Endometrial microvascular endothelial cells (primary cell): ENCODE data around the gene CEMP1. TPM values are rescaled to one million over a fixed set of nuclear protein-coding genes. Genes with fewer than 3 reads are reported as not detected.

ENCODE experiments used
- in situ Hi-C: cut with HindIII; loops from 2 replicates; pipeline ENCODE4 v1.10.0; 2017; ENCODE audit warnings: low sequenced_read_pairs, low pct_unique_long_range_greater_than_20kb; ENCODE audit errors: inconsistent ontology term
- total RNA-seq: library from RNA; depleted of rRNA; stranded (reverse); fragments of >200 nt; gene quantifications from one replicate; pipeline ENCODE4 v1.2.3, GENCODE V29; 2015; ENCODE audit errors: inconsistent ontology term

Gene CEMP1
- total RNA-seq, 1 donor from 2014 or later, result not detected

DNA sequence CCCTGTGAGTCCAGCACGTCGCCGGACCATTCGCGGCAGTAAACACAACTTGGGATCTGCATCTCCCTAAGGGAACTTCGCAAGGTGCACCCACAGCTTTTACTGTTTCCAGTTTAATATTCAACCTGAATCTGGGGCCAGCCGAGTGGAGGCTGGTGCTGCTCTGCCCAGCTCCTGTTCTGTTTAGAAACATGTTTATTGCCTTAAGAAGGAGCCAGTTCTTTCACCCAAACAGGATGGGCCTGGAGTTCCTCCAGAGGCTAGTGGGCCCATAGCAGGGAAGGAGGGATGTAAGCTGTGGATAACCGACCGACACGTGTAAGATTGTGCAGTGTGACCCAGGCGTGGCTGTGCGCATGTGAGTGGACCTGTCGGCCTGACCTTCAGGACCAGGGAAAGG lies 38.9 kb downstream of the CEMP1 start:
- in situ Hi-C loops, result no loop called here

DNA sequence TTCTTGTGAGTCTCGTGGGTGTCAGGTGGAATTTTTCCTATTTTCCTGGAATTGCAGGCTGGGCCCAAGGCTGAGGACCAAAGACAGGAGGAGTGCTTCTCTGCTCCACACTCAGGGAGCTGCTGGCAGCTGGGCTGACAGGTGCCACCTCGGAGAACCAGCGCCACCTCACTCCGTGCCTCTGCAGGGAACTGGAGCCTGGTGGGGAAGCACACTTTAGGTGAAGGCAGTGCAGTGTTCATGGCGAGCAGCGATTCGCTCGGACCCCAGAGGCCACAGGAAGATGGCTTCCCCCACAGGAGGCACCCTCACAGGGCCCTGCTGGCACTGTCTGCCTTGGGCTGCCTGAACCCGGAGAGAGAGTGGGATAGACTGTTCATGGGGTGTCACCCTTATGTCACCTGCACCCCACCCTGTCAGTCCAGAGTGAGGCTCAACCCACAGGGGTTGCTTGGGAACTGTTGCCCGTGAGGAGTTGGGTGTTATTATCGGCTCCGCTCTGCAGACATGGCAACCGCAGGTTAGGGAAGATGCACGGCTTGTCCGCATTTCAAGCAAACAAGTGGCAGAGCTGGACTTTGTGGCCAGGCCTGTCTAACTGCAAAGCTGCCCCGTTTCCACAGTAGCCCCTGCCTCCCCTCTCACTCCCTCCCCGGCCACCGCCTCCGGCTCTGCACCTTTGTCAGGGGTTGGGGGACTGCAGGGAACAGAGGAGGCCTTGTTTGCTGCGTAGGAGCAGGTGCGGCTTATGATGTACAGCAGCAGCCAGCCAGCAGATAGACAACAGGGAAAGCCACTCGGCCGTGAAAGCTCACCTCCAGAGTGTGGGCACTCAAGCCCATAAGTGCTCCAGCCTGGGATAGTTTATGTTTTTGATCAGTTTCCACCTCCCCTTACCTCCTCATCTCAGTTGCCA lies 40.8 kb downstream of the CEMP1 start:
- in situ Hi-C loops, result no loop called here

GRCh38 chr16:2489581-2489980 lies 41.6 kb downstream of the CEMP1 start:
- in situ Hi-C loops, result no loop called here

DNA sequence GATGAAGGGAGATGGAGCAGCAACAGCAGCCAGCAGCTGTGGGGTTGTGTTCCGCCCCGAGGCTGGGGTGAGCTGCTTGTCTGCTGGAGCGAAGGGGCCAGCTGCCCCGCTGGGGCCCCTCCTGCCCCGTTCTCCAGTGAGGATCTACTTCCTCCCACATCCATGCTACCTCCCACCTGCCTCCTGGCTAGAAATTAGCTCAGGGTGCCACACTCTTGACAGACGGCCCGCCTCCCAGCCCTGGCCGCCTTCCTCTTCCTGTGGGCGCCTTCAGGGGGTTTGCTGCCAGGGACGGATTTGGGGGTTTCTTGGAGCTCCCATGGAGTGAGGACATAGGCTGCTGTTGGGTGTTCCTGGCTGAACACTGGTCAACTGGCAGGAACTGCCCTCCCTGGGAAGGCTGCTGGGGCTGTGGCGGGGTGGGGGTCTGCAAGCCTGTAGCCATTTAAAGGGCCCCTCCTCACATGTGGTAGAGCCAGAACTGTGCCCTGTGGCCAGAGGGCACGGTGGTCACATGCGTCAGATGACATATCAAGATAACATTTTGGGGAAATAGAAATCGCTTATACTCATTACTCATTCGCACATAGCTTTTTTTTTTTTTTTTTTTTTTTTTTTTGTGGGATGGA lies 43.2 kb downstream of the CEMP1 start:
- in situ Hi-C loops, result no loop called here

- in situ Hi-C loops, result no loop called here
Measured at GRCh38 chr16:2487517-2487842, 43.7 kb downstream of the CEMP1 start.

DNA sequence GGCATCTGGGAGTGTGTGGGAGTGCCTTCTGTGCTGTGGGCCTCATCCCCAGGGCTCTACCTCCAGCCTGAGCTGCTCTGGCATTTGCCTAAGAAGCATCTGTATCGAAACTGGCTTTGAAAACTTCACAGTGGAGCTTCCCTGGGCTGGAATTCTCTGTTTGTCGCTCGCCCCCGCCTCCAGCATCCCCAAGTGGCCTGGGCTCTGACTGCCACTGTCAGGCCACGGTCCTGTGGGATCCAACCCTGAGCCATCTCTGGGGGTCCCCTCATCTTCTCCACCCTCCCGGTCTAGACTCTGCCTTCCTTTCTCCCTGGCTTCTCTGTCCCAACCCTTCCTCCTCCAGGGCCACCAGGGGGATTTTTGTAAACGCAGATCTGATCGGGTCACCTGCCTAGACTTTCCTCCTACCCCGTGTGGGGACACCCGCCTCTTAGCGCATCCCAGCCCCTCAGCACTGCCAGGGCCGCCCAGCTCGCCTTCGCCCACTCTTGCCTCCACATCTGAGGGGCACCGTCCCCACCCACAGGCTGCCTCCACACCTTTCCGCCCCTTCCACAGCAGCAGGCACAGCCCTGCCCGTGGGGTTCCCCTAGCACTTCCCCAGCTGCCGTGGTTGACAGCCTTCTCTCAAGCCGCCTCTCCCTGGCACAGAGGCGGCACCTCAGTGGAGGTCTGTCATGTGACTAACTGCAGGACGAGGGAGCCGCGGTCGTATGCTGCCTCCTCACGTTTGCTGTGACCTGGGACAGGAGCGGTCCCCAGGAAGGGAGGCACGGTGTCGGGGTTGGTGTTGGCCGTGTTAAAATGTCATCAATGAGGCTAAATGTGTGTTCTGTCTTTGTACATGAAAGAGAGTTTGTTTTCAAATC lies 44.3 kb downstream of the CEMP1 start:
- in situ Hi-C loops, result no loop called here

- in situ Hi-C loops, result no loop called here
Measured at GRCh38 chr16:2485811-2486507, 45.2 kb downstream of the CEMP1 start.

- in situ Hi-C loops, result no loop called here
Measured at GRCh38 chr16:2484898-2485508, 46.2 kb downstream of the CEMP1 start.

DNA sequence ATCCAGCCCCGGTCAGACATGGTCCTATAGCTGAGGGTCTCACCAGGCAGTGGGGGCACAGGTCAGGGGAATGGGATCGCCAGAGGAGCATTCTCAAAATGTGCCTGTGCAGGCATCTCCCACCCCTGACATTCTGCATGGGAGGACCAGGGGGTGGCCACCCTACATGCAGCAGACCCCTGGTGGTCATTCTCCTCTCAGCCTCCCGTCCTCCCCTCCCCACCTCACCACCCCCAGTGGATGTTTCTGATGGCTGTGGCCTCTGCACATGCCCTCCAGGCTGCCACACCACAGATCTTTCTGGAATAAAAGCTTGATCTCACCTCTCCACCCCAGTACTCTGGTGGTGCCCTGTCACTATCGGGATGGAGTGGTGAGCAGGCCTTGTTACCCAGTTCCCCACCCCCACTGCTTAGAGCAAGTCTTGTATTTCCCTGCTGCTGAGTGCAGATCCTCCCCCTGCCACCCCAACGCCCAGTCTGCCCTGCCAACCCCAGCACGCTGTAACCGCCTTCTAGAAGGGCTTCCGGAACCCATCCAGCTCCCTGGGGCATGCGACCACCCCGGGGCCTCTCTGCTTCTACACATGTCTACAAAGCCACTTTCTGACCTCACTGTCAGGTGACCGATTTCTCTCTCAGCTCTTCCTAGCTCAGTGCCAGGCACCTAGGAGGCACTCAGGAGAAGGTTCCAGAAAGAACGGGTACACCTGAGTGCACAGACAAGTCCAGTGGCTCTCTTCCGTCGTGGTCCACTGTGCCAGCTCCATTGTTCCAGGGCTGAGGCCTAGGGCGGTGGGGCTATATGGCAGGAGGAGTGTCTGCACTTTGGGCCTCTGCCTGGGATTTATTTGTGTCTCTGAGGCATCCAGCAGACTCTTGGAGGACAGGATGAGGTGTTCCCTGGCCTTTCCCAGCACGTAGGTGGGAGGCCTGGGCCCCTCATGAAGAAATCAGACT lies 47.0 kb downstream of the CEMP1 start:
- in situ Hi-C loops, result no loop called here

DNA sequence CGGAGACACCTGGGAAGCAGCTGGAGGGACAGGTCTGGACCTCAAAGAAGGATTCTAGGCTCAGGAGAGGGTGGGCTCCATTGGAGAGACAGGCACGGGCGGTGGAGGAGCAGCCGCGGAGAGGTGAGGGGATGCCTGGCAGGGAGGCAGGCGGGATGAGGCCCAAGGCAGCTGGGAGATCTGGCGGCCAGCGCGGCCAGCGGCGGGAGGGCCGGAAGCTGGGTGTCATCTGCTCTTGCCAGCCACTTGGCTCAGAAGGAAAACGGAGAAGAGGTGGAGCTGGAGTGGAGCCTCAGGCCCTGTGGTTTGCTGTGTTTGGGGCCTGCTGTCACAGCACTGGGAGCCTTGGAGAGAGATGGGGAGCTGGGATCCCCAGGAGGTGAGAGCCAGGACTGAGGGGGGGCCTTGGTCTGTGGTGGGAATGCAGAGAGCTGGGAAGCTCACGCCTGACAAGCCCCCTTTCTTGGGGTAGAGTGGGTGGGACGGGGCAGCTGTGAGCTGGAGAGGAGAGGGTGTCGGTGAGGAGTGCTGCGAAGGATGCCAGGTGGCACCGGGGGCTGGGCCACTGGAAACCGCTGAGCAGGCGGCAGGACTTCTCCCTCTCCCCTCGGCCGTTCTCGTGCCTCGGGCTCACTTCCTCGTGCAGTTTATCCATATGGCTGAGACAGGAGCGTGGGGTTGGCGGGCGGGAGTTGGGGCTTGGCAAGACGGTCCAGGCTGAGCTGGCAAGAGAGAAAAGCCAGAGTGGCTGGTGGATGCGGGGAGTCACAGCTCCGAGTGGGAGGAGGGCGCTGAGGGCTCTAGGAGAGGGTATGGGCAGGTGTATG lies 48.3 kb downstream of the CEMP1 start:
- in situ Hi-C loops, result no loop called here

DNA sequence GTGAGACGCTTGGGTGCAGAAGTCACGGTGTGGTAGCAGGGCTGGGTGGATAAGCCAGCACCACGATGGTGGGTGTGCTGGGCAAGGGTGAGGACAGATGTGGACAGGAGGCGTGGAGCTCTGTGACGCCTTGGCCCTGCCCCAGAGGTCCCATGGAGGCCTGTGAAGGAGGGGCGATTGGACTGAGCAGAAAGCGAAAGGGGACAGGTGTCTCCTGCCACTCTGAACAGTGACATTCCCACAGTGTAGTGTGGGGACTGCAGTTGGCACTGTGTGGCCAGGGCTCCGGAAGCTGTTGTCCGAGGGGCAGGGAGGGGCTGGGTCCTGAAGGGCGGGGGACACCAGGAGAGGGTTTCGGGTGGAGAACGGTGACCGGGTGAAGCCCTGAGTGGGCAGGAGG lies 49.0 kb downstream of the CEMP1 start:
- in situ Hi-C loops, result no loop called here

DNA sequence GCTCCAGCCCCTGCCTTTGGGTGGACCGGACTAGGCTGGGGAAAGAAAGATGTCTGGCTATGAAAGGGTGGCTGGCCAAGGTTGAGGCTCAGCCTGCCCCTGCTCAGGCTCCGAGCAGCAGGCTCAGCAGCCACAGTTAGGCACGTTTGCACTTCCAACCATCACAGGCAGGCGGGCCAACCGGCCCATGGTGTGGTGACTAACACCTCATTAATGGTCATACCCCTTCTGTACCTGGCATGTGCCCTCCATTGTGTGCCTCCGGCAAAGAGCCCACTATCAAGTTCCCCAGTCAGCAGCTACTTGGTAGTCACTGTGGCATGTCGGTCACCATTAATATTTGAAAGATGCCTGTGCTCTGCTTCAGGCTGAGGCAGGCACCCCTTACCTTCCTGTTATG lies 49.5 kb downstream of the CEMP1 start:
- in situ Hi-C loops, result no loop called here

GRCh38 chr16:2480948-2481347 lies 50.3 kb downstream of the CEMP1 start:
- in situ Hi-C loops, result no loop called here
